ENCODE measurements around the gene PRM3.

Gene PRM3

DNA sequence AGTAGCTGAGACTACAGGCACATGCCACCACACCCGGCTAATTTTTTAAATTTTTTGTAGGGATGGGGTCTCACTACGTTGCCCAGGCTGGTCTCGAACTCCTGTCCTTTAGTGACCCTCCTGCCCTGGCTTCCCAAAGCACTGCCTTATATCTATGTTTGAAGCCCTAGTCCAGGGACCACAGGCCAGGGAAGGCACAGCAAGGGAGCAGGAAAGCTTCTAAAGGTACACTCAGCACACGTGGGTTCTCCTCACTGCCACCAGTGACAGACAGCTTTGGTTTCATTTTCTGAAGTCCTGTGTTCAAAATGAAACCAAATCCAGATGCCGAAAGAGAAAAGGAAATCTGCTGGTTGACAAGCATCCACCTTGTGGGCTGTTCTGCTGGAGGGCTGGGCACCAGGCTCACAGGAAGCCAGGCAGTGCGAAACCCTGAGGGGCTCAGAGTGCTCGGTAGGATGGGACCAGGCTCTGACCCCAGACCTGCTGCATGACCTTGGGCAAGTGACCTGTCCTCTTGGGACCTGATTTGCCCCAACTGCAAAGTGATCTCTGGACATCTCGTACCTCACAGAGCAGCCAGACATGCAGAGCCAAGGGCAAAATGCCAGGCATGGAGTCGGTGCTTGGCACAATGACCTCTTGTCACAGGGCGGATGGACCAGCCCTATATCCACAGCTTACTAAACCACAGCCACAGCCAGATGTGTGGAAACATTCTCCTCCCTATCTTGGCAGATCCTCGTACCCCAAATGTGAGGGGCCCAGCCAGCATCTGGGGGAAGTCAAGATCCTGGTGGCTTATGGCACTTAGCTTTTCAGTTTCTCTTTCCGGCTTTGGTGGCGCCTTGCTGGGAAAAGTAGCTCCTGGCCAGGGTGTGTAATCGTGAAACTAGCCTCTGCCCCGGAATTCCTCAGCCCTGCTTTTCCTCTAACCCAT, 14.6 kb downstream of the PRM3 start:
- DNase-seq, result peak in 1 of 2 donors; percentile 46

DNA sequence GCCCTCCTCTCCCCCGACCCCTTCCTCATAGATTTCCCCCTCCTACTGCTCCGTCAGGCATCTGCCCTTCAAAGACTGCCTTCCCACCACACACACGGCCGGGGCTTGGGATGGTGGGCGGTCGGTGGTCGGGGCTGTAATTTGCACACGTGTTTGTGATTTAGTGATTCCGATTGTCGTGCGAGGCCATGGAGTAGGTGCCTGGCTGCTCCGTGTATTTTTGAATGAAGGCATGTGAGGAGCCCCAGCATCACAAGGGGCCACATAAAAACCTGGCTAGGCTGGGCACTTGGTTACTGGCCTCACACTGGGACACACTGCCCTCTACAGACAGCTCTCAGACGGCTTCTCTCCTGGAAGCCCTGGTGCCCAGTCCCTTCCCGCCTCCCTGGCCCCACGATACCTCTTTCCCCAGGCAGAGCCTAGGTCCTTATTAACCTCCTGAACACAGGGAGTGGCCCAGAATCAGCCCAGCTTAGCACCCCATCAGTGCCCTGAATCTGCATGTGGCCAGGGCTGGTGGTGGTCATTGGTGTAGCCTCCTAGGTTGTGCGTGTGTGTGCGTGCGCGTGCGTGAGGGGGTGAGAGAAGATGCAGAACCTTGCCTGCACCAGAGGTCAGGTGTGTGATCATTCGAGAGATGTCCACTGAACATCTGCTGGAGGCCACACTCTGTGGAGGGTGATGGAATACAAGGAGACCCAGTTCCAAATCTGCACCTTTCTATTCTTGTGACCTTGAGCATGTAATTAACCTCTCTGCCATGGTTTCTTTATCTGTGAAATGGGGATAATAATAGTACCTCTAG, 16.1 kb downstream of the PRM3 start:
- DNase-seq, result peak; percentile 50 to 70

DNA sequence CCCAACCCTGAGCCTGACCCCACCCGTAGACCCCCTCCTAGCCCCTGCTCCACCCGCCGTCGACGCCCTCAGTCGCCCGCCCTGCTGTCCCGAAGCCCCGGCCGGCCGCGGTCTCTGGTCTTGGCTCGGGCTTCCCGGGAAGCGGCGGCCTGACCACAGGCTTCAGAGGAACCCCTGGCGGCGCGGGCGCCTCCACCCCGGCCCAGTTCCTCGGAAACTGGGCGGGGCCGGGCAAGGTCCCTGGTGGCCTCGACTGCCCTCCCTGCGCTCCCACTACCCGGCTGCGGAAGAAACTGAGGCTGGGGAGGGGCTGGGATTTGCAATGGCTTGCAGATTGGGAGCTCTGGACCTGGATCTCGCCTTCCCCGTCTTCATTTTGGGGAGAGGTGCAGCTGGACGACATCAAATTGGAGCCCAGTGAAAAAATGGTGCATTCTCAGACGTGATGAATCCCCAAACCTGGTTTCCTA, 16.7 kb downstream of the PRM3 start:
- no peak for DNase-seq

DNA sequence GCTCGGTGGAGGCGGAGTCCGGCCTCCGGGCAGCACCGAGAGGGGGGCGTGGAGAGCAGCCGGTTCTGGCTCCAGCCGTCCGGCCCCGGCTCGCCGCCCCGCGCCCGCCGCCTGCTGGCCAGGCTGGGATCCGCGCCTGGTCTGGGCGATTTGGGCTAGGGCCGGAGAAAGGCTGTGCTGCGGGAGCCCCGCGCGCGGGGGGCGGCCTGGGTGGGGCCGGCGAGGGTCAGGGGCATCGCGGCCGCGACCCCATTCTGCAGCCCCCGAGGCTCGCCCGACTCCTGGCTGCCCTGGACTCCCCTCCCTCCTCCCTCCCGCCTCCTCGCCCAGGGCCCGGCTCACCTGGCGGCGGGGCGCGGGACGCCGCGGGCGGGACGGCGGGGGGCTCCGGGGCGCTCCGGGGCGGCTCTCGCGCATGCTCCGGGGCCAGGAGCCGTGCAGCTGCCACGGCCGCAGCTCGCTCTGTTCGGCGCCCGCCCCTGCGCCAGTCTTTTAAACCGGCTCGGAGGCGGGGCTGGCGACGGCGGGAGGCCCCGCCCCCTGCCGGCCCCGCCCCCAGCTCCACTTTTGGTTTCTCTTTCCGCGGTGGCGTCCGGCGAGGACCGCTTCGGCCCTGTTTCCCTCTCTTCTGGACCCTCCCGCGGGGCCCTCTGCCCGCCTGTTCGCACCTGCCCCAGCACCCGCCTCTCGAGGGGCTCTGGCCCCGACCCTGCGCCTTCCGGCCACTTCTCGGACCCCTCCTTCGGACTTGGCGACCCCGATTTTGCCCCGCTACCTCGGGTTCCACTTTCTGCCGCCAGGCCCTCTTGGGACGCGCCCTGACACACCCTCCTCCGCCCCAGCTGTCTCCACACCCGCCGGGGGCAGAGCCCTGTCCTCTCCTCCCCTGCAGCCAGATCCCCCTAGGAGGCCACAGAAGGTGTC, 17.4 kb downstream of the PRM3 start, which contains the start of gene SOCS1:
Gene SOCS1, minus strand, starts transcription at position 468 of the 924 bp plus-strand sequence. CDS start 726 bp downstream, outside the sequence.
- DNase-seq, result peak; percentile 64 to 97

DNA sequence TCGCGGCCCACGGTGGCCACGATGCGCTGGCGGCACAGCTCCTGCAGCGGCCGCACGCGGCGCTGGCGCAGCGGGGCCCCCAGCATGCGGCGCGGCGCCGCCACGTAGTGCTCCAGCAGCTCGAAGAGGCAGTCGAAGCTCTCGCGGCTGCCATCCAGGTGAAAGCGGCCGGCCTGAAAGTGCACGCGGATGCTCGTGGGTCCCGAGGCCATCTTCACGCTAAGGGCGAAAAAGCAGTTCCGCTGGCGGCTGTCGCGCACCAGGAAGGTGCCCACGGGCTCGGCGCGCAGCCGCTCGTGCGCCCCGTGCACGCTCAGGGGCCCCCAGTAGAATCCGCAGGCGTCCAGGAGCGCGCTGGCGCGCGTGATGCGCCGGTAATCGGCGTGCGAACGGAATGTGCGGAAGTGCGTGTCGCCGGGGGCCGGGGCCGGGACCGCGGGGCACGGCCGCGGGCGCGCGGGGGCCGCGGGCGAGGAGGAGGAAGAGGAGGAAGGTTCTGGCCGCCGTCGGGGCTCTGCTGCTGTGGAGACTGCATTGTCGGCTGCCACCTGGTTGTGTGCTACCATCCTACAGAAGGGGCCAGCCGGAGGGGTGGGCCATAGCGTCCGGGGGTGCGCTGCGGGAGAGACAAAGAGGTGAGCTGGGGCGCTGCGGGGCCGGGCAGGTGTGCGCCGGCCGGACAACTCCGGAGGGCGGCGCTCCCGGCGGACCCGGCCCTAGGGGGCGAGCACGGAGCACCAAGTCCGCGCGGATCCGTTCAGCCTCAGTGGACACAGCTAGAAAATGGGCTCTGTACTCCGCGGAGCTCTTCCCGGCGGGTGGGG, 18.3 kb downstream of the PRM3 start:
- peak in 1 of 2 donors; percentile 57 for DNase-seq

DNA sequence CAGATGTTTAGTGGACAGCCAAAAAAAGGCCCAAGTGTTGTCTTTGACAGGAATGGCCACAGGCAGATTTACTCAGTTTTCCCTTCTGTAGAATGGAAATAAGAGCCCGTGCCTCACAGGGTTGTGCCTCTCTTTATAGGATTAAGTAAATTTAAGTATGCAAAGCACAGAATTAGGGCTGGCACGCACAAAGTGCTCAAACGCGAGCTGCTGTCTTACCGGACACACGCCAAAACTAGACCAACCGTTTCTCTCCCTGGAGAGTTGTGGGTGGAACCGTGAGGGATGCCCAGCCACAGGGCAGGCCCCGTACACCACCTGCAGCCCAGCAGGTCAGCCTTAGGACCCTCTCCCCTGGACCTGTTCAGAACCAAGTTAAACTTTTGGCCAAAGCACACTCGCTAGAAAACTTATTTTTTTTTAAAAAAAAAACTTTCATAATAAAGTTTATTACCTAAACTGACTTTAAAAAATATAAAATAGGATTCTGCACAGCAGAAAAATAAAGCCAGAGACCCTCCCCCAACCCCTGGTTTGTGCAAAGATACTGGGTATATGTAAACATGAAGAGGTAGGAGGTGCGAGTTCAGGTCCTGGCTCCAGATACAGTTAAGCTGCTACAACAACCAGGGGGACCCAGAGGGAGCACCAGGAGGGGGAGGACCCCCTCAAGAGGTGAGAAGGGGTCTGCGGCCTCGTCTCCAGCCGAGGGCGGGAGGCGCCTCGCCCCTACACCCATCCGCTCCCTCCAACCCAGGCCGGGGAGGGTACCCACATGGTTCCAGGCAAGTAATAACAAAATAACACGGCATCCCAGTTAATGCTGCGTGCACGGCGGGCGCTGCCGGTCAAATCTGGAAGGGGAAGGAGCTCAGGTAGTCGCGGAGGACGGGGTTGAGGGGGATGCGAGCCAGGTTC, 19.2 kb downstream of the PRM3 start:
- DNase-seq, result no peak

DNA sequence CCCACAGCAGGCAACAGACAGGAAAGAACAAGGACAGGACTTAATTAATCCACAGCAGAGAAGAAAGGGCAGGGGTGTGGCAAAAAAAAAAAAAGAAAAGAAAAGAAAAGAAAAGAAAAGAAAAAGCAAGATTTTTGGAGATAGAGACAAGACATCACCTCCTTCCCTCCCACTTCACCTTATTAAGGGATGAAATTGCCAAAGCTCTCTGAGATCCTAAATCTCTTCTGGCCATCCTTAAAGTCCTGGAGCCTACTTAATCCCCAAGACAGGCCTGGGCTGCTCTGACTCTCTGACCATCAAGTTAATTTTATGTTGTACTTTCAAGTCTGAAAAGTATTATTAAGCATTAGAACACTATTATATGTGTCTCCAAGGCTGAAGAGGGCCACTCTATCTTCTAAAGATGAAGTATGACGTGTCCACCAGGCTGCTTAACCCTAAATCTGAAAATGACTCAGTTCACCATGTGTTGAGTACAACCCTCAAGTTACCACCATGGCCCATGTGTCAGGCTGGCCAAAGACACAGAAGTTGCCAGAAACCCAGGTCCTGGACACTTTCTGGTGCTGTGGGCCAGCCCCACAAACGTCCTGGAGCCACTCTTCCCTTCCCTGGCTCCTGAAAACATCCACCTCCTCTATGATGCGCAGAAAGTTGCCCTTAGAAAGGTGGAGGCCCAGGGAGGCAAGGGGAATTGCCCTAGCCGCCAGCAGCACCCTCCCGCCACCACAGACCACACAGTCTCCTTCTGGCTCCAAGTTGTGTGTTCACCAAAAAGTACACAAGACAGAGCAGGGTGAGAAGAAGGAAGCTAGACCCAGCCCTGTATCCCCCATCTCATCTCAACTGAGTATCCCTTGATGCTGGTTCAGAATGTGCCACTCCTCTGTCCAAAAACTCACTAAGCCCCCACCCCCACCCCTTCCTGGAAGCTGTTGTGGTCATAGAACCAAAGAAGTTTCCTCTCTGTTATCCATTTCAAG, 20.1 kb downstream of the PRM3 start:
- DNase-seq, result no peak

DNA sequence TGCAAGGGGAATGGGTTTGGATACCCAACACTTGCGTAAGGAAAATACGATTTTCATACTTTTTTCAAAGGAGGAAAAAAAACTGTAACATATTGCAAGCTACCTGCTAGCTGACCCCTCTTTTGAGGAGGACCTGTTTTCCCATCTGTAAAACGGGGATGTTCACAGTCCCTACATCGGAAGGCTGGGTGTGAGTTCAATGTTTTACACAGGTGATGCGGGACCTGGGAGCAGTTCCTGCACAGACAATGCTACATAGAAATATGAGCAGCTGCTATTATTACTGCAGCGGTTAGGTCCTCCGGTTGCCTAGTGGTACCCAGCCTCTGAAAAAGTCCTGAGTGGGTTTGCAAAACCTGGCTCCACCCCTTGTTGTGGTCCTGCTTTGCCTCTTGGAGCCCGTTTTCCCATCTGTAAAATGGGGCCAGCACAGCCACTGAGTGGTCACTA, 20.9 kb downstream of the PRM3 start:
- DNase-seq, result no peak

DNA sequence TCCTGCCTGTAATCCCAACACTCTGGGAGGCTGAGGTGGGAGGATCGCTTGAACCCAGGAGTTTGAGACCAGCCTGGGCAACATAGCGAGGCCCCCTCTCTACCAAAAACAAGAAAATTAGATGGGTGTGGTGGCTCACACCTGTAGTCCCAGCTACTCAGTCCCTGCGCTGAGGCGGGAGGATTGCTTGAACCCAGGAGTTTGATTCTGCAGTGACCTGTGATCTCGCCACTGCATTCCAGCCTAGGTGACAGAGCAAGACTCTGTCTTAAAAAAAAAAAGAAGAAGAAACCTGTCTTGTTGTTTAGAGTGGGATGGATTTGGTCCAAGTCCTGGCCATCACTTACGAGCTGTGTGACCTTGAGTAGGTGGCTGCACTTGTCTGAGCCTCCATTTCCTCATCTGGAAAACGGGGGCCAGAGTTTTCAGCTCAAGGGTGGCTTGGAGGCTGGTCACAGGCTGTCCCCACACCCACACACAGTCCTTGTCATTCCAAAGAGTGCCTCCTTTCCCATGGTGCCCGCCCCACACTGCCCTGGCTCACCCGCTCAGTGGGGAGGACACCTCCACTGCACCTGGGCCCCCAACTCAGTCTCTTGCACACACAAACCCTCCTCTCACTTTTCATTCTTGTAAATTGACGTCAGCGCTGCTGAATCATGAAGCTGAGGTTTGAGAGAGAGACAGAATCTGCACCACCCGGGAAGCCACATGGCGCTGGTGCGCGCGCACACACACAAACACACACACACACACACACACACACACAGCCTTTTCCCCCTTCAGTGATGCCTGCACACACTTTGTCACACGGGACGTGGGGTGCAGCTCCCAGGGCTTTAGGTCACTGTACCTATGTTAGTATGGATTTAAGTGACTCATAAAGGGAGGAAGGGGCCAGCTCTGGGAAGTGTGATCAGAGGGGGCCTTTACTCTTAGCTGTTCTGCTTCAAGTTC, 21.6 kb downstream of the PRM3 start:
- peak; percentile 28 to 41 for DNase-seq

DNA sequence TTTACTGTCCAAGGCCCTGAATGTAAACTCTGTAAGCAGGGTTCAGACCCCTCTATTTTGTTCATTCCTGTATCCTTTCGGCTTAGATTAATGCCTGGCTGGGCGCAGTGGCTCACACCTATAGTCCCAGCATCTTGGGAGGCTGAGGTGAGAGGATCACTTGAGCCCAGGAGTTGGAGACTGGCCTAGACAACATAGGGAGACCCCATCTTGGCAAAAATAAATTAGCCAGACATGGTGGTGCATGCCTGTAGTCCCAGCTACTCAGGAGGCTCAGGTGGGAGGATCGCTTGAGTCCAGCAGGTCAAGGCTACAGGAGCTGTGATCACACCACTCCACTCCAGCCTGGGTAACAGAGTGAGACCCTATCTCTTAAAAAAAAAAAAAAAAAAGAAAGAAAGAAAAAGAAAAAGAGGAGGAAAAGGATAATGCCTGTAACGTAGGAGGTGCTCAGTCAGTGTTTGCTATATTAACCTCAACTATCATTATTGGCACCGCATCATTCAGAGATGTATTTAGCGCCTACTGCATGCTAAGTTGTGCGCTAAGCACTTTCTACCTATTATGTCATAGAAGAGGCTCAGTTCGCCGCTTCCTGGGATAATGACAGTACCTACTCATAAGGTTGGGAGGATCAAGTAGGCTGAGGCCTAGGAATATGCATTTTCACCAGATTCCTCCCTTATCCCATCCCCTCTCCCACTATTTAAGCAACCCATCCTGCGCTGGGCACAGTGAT, 22.5 kb downstream of the PRM3 start:
- no peak for DNase-seq

DNA sequence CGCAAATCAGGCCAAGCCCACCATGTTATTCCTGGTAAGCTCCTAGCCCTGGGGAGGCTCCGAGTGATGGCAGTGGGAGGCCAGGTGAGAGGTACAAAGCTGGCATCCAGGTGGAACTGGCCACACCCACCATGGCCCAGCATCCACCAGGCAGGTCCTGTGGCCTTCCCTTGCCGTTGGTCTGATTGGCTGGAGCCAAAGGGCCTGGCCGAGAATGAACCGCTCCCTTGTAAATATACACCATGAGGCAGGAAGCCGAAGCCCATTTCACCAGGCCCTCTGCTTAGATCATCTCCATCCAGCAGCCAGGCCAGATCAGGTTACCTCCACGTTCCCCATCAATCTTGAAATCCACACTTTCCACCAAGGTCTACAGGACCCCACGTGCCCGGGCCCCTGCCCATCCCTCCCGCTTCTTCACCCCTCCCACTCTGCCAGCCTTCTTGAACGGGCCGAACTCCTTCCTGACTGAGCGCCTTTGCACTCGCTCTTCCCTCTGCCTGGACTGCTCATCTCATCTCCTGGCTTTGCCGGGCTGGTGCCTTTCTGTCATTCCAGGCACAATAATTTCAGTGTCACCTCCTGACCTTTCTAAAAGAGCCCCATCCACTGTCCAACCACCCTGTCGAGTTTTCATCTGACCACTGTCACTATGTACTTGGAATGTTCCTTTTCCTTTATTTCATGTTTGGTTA, 23.2 kb downstream of the PRM3 start:
- DNase-seq, result no peak

DNA sequence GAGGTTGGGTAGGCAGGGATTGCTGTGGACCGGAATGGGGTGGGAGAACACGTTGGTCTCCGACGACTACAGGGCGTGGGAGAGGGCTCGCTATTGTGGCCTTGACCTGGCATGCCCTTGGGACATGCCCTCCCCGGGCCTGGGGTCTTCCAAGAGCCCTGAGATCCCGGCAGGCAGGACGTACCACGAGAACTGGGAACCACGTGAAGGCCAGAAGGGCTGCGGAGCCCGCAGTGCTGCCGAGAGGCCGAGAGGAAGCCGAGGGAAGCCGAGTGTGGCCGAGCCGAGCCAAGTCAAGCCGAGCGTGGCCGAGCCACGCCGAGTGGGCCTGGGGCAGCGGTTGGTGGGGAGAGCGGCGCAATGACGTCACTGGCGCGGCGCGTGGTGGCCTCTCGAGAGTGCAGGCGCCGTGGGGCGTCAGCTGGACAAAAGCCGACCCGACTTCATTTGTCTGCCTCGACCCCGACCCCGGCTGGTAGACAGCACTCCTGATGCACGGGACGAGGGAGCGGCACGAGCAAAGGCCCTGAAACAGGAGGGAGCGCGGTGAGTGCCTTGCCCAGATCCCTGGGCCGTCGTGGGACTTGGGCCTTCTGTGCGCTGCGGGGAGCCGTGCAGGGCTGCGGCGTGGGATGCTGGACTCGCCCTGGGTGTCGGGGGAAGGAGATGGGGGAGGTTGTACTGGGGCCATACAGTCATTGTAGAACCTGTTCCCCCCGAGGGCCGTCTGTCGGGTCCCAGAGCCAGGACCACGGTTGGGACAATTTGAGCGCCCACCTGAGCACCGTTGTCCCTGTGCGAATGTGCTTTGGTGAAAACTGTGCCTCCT, 24.0 kb downstream of the PRM3 start:
- DNase-seq, result no peak

DNA sequence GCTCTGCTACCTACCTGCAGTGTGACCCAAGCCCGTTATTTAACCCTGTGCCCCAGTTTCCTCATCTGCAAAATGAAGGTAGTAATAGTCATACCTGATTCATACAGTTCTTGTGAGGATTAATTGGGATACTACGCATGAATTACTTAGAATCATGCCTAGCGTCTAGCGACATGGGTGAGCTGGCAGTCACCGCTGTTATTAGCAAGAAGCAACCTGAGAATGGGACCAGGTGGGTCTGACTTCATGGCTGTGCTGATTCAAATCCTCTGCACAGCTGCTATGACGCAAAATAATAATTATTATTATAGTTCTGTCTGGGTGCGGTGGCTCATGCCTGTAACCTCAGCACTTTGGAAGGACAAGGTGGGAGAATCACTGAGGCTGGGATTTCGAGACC, 25.3 kb downstream of the PRM3 start:
- no peak for DNase-seq

DNA sequence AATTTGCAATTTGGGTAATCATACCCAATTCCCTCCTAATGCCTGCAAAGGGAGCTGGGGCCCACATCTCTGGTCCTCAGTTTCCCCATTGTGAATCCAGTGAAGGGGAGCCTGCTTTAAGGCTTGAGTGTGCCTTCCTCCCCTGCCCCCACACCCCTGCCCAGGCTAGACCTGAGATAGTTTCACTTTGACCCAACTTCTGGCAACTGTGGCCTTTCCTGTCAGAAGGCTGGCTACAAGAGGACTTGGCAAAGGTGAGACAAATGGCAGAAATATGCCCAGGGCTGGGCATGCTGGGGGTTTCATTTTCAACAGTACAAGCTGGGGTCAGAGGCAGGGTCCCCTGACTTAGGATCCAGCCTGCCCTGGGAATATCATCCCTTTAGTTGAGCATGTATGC, 27.4 kb downstream of the PRM3 start:
- no peak for DNase-seq

DNA sequence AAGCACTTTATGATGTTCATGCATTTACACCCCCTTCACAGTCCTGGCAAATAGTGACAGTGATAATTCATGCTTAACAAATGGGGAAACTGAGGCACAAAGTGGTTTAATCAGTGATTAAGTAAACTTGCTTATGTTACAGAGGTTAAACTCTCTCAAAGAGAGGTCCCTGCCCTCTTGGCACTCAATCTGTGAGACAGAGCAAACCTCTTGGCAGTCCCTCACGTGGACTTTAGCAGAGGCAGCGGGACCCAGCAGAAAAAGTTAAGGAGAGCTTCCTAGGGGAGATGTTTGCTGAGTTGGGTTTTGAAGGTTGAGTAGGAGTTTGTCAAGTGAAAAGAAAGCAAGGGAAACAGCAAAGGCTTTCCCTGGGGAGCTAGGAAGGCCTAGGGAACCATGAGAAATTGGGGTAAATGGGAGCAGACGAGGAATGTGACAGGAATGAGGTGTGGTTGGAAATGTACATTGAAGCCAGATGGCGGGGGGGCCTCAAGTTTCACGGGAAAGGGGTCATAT, 28.1 kb downstream of the PRM3 start:
- no peak for DNase-seq
